DOHH2 (cell line): ENCODE results near the gene PLXND1.
A peak's percentile ranks its signal among the peaks of the same experiment; 100 is the strongest.

Experiments used
- H3F3A ChIP-seq: fragments of 200-600 bp; sonication (generic), shearing (Covaris generic); 2 replicates; pipeline ENCODE4 v1.6.0; 2016; ENCODE audit warnings: antibody characterized with exemption, mild to moderate bottlenecking; ENCODE audit not compliant: control insufficient read depth, insufficient read depth
- H3K27ac ChIP-seq: fragments of 200-600 bp; sonication (generic); 2 replicates; pipeline ENCODE4 v1.5.1; 2014; ENCODE audit warnings: low read depth, mild to moderate bottlenecking, low read length, moderate library complexity
- H3K27me3 ChIP-seq: fragments of 200-600 bp; sonication (generic); 2 replicates; pipeline ENCODE4 v1.6.1; 2014; ENCODE audit warnings: mild to moderate bottlenecking, low read length, mixed read lengths; ENCODE audit not compliant: control insufficient read depth
- H3K36me3 ChIP-seq: fragments of 200-600 bp; sonication (generic); 2 replicates; pipeline ENCODE4 v1.6.1; 2014; ENCODE audit warnings: mild to moderate bottlenecking, low read length, moderate library complexity, mixed read lengths; ENCODE audit not compliant: control insufficient read depth
- H3K4me1 ChIP-seq: fragments of 200-600 bp; sonication (generic); 2 replicates; pipeline ENCODE4 v1.6.1; 2014; ENCODE audit warnings: mild to moderate bottlenecking, low read length, mixed read lengths; ENCODE audit not compliant: control insufficient read depth
- H3K4me2 ChIP-seq: fragments of 200-600 bp; sonication (generic); 2 replicates; pipeline ENCODE4 v1.6.0; 2014; ENCODE audit warnings: mild to moderate bottlenecking, low read length, moderate library complexity
- H3K4me3 ChIP-seq: fragments of 200-600 bp; sonication (generic); 2 replicates; pipeline ENCODE4 v1.5.1; 2014; ENCODE audit warnings: mild to moderate bottlenecking, low read length, mixed read lengths
- H3K79me2 ChIP-seq: fragments of 200-600 bp; sonication (generic); 2 replicates; pipeline ENCODE4 v1.6.1; 2014; ENCODE audit warnings: mild to moderate bottlenecking, low read length, mixed read lengths; ENCODE audit not compliant: control insufficient read depth
- H3K9me2 ChIP-seq: fragments of 200-600 bp; sonication (generic); replicated peaks from 2 replicates; pipeline ENCODE4 v1.6.1; 2014; ENCODE audit warnings: mild to moderate bottlenecking, low read length, mixed read lengths; ENCODE audit not compliant: control insufficient read depth
- H3K9me3 ChIP-seq: fragments of 200-600 bp; sonication (generic); 2 replicates; pipeline ENCODE4 v1.6.1; 2014; ENCODE audit warnings: antibody characterized with exemption, low read length, mixed read lengths; ENCODE audit not compliant: control insufficient read depth, insufficient read depth
- H4K20me1 ChIP-seq: fragments of 200-600 bp; sonication (generic); 2 replicates; pipeline ENCODE4 v1.6.0; 2014; ENCODE audit warnings: low read depth, mild to moderate bottlenecking, antibody characterized with exemption, low read length, moderate library complexity; ENCODE audit not compliant: control insufficient read depth, insufficient read depth
- CTCF ChIP-seq: fragments of 200-600 bp; sonication (generic); IDR thresholded peaks from one replicate; pipeline ENCODE4 v1.5.1; 2014; ENCODE audit warnings: antibody characterized with exemption, mild to moderate bottlenecking, low read depth, low read length; ENCODE audit not compliant: poor library complexity, severe bottlenecking
- EZH2phosphoT487 ChIP-seq: fragments of 200-600 bp; sonication (generic); IDR thresholded peaks from 2 replicates; pipeline ENCODE4 v1.6.1; 2017; ENCODE audit warnings: borderline replicate concordance, mild to moderate bottlenecking, antibody characterized with exemption, low read length, moderate library complexity, mixed read lengths

The PLXND1 gene

GRCh38 chr3:129608936-129609590, 2.6 kb upstream of the PLXND1 start:
- Histone ChIP-seq H3K79me2 (no peaks in the 10 kb centered on the region), H3K9me3 (no peaks in the 10 kb centered on the region), H3K4me3 (no peak overlapping the region), H3K36me3 (no peaks in the 10 kb centered on the region), H3F3A (no peaks in the 10 kb centered on the region), H3K27ac (no peak overlapping the region), H3K27me3 (peaks cover 24% of the 10 kb centered on the region), H3K4me1 (peaks cover 29% of the 10 kb centered on the region), H4K20me1 (no peaks in the 10 kb centered on the region; the same call in 1 of the 2 replicates), H3K9me2 (no peaks in the 10 kb centered on the region), H3K4me2 (no peak overlapping the region; the same call in 1 of the 2 replicates)
- TF ChIP-seq CTCF (no peak), EZH2phosphoT487 (no peak)

GRCh38 chr3:129608087-129608935, 1.8 kb upstream of the PLXND1 start:
- Histone ChIP-seq H3K27ac (no peak overlapping the region), H3K9me2 (no peaks in the 10 kb centered on the region), H3K79me2 (no peaks in the 10 kb centered on the region), H4K20me1 (no peaks in the 10 kb centered on the region; the same call in 1 of the 2 replicates), H3K4me3 (no peak overlapping the region), H3K4me2 (peak overlapping the region; percentile 30), H3F3A (no peaks in the 10 kb centered on the region), H3K4me1 (peaks cover 29% of the 10 kb centered on the region), H3K36me3 (no peaks in the 10 kb centered on the region), H3K27me3 (peaks cover 24% of the 10 kb centered on the region), H3K9me3 (no peaks in the 10 kb centered on the region)
- TF ChIP-seq CTCF (peak; percentile 62), EZH2phosphoT487 (no peak)

GRCh38 chr3:129607391-129608068, 1.1 kb upstream of the PLXND1 start:
- Histone ChIP-seq H3K27ac (no peak overlapping the region), H3K4me3 (peak overlapping the region; percentile 64), H3K4me2 (peak overlapping the region; percentile 77), H3K27me3 (peaks cover 24% of the 10 kb centered on the region), H3K4me1 (peaks cover 29% of the 10 kb centered on the region), H3K79me2 (no peaks in the 10 kb centered on the region), H4K20me1 (no peaks in the 10 kb centered on the region; the same call in 1 of the 2 replicates), H3K36me3 (no peaks in the 10 kb centered on the region), H3K9me2 (no peaks in the 10 kb centered on the region), H3F3A (no peaks in the 10 kb centered on the region), H3K9me3 (no peaks in the 10 kb centered on the region)
- TF ChIP-seq CTCF (no peak), EZH2phosphoT487 (no peak)
